Measurements from ENCODE around the gene ARHGEF2. TPM values are rescaled to one million over a fixed set of nuclear protein-coding genes. Genes with fewer than 3 reads are reported as not detected.
A peak's percentile ranks its signal among the peaks of the same experiment; 100 is the strongest.

Gene ARHGEF2
- total RNA-seq (2011; cell fraction: chromatin; rRNA removed; ENCODE audit: low replicate concordance), result 175 and 365 TPM in 2 replicates
- total RNA-seq (2011; cell fraction: nucleolus; rRNA removed), result 135 and 163 TPM in 2 replicates
- 142 and 179 TPM in 2 replicates for total RNA-seq (2011; cell fraction: nucleoplasm; rRNA removed)
- total RNA-seq (2014; rRNA removed) (113 and 119 TPM in 2 replicates), total RNA-seq (2014; rRNA removed; fragmentation: Illumina TruSeq; extraction: Trizol) (59.1 and 66.7 TPM in 2 replicates), total RNA-seq (2015; rRNA removed; fragmentation: Illumina TruSeq; extraction: Trizol) (62.2 and 63.9 TPM in 2 replicates), total RNA-seq (2021) (147 and 162 TPM in 2 replicates), polyA plus RNA-seq (2011; rRNA removed) (52.8 and 100 TPM in 2 replicates), polyA plus RNA-seq (2014; fragmentation: Illumina TruSeq; extraction: Trizol) (121 and 136 TPM in 2 replicates), polyA plus RNA-seq (2014; fragmentation: Nextera tagmentation; extraction: Ambion mirVana) (1 to 10 TPM; 7.1 to 8.9 TPM), polyA plus RNA-seq (2014; rRNA removed) (79.1 and 95.7 TPM in 2 replicates), polyA minus RNA-seq (2011; rRNA and poly(A)+ RNA removed) (70.3 and 101 TPM in 2 replicates), Bru-seq, nascent RNA (percentile 82 among the genes with signal in this experiment), BruChase-seq, experiment 1, labeled RNA remaining after a 2-hour chase (percentile 85 among the genes with signal in this experiment), BruChase-seq, experiment 2, labeled RNA remaining after a 6-hour chase (percentile 86 among the genes with signal in this experiment)
- polyA plus RNA-seq (2011; cell fraction: cytosol; rRNA removed), result 40.6 and 45.1 TPM in 2 replicates
- polyA plus RNA-seq (2011; cell fraction: nucleus; rRNA removed), result 202 and 207 TPM in 2 replicates
- polyA plus RNA-seq (2012), result 106 and 239 TPM in 2 replicates
- polyA minus RNA-seq (2011; cell fraction: cytosol; rRNA and poly(A)+ RNA removed), result 51.2 and 55.2 TPM in 2 replicates
- 72.3 and 98.7 TPM in 2 replicates for polyA minus RNA-seq (2011; cell fraction: nucleus; rRNA and poly(A)+ RNA removed)
- long read RNA-seq, experiment 1, full-length matches to known transcripts, result 2 of 142 reads
- long read RNA-seq, experiment 1, partial matches to known transcripts, result 20 of 142 reads
- long read RNA-seq, experiment 1, other reads (novel, unspliced or antisense), result 120 of 142 reads
- long read RNA-seq, experiment 2, partial matches to known transcripts, result 14 of 67 reads
- long read RNA-seq, experiment 2, other reads (novel, unspliced or antisense), result 50 of 67 reads
- long read RNA-seq, experiment 3, partial matches to known transcripts, result 1 of 5 reads
- long read RNA-seq, experiment 3, other reads (novel, unspliced or antisense), result 4 of 5 reads

DNA sequence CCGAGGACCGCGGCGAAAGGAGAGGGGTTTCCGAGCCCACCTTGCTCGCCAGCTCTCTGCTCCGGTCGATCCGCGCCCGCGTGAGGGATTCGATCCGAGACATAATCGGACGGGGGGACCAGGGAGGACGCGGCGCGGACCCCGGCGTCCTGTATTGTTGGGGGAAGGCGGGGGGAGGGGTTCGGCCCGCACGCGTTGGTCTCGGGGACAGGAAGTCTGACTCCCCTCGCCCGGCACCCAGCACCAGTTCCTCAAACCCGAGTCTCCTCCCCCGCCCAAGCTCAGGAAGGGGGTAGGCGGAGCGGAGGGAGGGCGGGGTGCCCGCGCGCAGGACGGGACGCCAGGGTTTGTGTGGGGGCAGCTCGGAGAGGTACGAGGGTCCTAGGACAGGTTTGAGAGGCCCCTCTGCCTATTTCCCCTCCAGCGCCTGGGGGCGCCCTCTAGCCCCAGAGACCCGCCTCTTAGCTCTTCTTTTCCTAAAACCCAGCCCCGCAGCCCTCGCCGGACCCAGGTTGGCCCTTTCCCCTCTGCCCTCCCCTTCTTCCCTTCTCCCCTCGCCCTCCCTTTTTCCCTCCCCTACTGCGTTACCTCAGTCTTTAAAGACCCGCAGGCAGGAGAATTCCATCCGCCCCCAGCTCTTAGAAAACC is at the start of gene ARHGEF2:
Gene ARHGEF2, minus strand, starts transcription at position 223 of the 648 bp plus-strand sequence. Its CDS starts 120 bp downstream, at position 103.
- Histone ChIP-seq H3K9me1 (ENCODE audit: control insufficient read depth, insufficient read depth, low read length) (no peaks in the 10 kb centered on the region), H3K36me3 (ENCODE audit: control insufficient read depth, insufficient read depth, low read length) (peaks cover 21% of the 10 kb centered on the region; the same call in 2 of the 3 replicates), H3K27me3 (ENCODE audit: control insufficient read depth in 2 of 2, insufficient read depth in 2 of 2, low read length in 2 of 2) (no peaks in the 10 kb centered on the region), H3K79me2 (ENCODE audit: control insufficient read depth, insufficient read depth, low read length) (peaks cover 88% of the 10 kb centered on the region), H3K9me3 (replicated peaks; ENCODE audit: control insufficient read depth, insufficient read depth, low read depth, low read length) (no peaks in the 10 kb centered on the region), H3K4me3 (peak within 1 kb of the TSS; percentile 82), H3K4me1 (replicated peaks in 1 of 2; ENCODE audit: control insufficient read depth in 2 of 2, insufficient read depth in 2 of 2, low read length in 2 of 2) (peaks cover 58 to 75% of the 10 kb centered on the region in 2 experiments), H4K20me1 (replicated peaks; ENCODE audit: control insufficient read depth, insufficient read depth, low read length) (peaks cover 8% of the 10 kb centered on the region; the same call in 1 of the 2 replicates), H3K9ac (ENCODE audit: insufficient read depth in 1 of 2, low read depth in 2 of 2, low read length in 2 of 2) (peak within 1 kb of the TSS; percentile 89 to 97), H3K27ac (ENCODE audit: extremely low read depth, low read depth, low read length) (peak within 1 kb of the TSS; percentile 93), H2AFZ (ENCODE audit: low read depth, low read length) (peak within 1 kb of the TSS; percentile 73), H3K4me2 (ENCODE audit: insufficient read depth, low read length) (peak within 1 kb of the TSS; percentile 97)
- FAIRE-seq (peak; percentile 40), ATAC-seq (peak; percentile 65), DNase-seq (ENCODE audit: extremely low read depth in 1 of 4, low spot score in 3 of 4) (peak; percentile 88 to 91 (median 89))
- intact Hi-C loops (cut with micrococcal nuclease) (no loop called here), in situ Hi-C loops (cut with MboI) (no loop called here)
- WGBS (ENCODE audit: insufficient coverage, low coverage, missing lambda C conversion rate), result under 1% methylated on average over 27 of the region's 52 CpGs
- POLR2A ChIA-PET, result interaction anchor here (0.6 to 8.5 kb wide), 9 partner anchors 11 to 479 kb away, joined by 3 to 50 read pairs (median 3); no protein-coding TSS in a partner anchor
- BruUV-seq (replicated peaks), result no TSS peak
- CTCF ChIA-PET (ENCODE audit: low intra/inter-chr PET ratio), result no interaction called here
- TF ChIP-seq CCNT2 (IDR thresholded peaks at IDR 0.05; ENCODE audit: borderline replicate concordance, extremely low read depth, insufficient read length, low read depth, low read length) (peak; percentile 57), TAL1 (IDR thresholded peaks at IDR 0.05) (no peak), HMG20A (CRISPR knock-in tag; conservative IDR thresholded peaks at IDR 0.05) (no peak), L3MBTL2 (IDR thresholded peaks at IDR 0.05) (0 out of 2 replicates have a peak, but pooled peaks have one; percentile 10), ZKSCAN8 (CRISPR knock-in tag; IDR thresholded peaks at IDR 0.05) (no peak), ZBTB1 (CRISPR knock-in tag; IDR thresholded peaks at IDR 0.05; ENCODE audit: borderline replicate concordance, low read depth) (peak; percentile 43; the same call in 1 of the 2 replicates), NR1H2 (CRISPR knock-in tag; IDR thresholded peaks at IDR 0.05) (no peak; the same call in 1 of the 2 replicates), SNIP1 (IDR thresholded peaks at IDR 0.05; ENCODE audit: low read depth) (no peak)
- TF ChIP-seq, protein P1, sequence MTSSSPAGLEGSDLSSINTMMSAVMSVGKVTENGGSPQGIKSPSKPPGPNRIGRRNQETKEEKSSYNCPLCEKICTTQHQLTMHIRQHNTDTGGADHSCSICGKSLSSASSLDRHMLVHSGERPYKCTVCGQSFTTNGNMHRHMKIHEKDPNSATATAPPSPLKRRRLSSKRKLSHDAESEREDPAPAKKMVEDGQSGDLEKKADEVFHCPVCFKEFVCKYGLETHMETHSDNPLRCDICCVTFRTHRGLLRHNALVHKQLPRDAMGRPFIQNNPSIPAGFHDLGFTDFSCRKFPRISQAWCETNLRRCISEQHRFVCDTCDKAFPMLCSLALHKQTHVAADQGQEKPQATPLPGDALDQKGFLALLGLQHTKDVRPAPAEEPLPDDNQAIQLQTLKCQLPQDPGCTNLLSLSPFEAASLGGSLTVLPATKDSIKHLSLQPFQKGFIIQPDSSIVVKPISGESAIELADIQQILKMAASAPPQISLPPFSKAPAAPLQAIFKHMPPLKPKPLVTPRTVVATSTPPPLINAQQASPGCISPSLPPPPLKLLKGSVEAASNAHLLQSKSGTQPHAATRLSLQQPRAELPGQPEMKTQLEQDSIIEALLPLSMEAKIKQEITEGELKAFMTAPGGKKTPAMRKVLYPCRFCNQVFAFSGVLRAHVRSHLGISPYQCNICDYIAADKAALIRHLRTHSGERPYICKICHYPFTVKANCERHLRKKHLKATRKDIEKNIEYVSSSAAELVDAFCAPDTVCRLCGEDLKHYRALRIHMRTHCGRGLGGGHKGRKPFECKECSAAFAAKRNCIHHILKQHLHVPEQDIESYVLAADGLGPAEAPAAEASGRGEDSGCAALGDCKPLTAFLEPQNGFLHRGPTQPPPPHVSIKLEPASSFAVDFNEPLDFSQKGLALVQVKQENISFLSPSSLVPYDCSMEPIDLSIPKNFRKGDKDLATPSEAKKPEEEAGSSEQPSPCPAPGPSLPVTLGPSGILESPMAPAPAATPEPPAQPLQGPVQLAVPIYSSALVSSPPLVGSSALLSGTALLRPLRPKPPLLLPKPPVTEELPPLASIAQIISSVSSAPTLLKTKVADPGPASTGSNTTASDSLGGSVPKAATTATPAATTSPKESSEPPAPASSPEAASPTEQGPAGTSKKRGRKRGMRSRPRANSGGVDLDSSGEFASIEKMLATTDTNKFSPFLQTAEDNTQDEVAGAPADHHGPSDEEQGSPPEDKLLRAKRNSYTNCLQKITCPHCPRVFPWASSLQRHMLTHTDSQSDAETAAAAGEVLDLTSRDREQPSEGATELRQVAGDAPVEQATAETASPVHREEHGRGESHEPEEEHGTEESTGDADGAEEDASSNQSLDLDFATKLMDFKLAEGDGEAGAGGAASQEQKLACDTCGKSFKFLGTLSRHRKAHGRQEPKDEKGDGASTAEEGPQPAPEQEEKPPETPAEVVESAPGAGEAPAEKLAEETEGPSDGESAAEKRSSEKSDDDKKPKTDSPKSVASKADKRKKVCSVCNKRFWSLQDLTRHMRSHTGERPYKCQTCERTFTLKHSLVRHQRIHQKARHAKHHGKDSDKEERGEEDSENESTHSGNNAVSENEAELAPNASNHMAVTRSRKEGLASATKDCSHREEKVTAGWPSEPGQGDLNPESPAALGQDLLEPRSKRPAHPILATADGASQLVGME (CRISPR knock-in tag; IDR thresholded peaks at IDR 0.05), result no peak
- TF ChIP-seq, protein P2, sequence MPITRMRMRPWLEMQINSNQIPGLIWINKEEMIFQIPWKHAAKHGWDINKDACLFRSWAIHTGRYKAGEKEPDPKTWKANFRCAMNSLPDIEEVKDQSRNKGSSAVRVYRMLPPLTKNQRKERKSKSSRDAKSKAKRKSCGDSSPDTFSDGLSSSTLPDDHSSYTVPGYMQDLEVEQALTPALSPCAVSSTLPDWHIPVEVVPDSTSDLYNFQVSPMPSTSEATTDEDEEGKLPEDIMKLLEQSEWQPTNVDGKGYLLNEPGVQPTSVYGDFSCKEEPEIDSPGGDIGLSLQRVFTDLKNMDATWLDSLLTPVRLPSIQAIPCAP (CRISPR knock-in tag; IDR thresholded peaks at IDR 0.05; ENCODE audit: borderline replicate concordance), result no peak

Data from K562 (cell line).